T-helper 1 cell treated with Interleukin-12 subunit alpha and Interleukin-12 subunit beta and Interleukin-4 antibody, amounts not matched to agents 30 μg/mL and 1 μg/mL, for 36 hours (primary cell): ENCODE measurements around the gene OTC.
A peak's percentile ranks its signal among the peaks of the same experiment; 100 is the strongest.

Experiments
- H3K27ac Mint-ChIP-seq: one replicate; pipeline ENCODE4 v1.8.0; 2021; ENCODE audit warnings: mild to moderate bottlenecking, mixed read lengths
- H3K27me3 Mint-ChIP-seq: one replicate; pipeline ENCODE4 v1.8.0; 2021; ENCODE audit warnings: low read depth, mixed read lengths
- H3K36me3 Mint-ChIP-seq: one replicate; pipeline ENCODE4 v1.8.0; 2021; ENCODE audit warnings: low read depth, mixed read lengths
- H3K4me1 Mint-ChIP-seq: one replicate; pipeline ENCODE4 v1.8.0; 2021; ENCODE audit warnings: low read depth, mixed read lengths
- H3K4me3 Mint-ChIP-seq: one replicate; pipeline ENCODE4 v1.8.0; 2021; ENCODE audit warnings: mild to moderate bottlenecking, moderate library complexity, mixed read lengths
- H3K9me3 Mint-ChIP-seq: one replicate; pipeline ENCODE4 v1.8.0; 2021; ENCODE audit warnings: mixed read lengths

Gene OTC

GRCh38 chrX:38352362-38352761 lies at the start of gene OTC:
OTC (plus strand) TSS chrX:38352604; CDS start chrX:38352697, 93 bp downstream.
- Mint-ChIP-seq H3K4me1 (no peaks in the 10 kb centered on the region), H3K27ac (no peak within 1 kb of the TSS), H3K9me3 (no peaks in the 10 kb centered on the region), H3K4me3 (no peak within 1 kb of the TSS), H3K27me3 (peaks cover 6% of the 10 kb centered on the region), H3K36me3 (no peaks in the 10 kb centered on the region)

- Mint-ChIP-seq H3K27ac (no peak overlapping the region), H3K4me1 (no peaks in the 10 kb centered on the region), H3K27me3 (no peaks in the 10 kb centered on the region), H3K9me3 (no peaks in the 10 kb centered on the region), H3K36me3 (no peaks in the 10 kb centered on the region), H3K4me3 (no peak overlapping the region)
Observed at GRCh38 chrX:38304010-38304409, 48.4 kb upstream of the OTC start.

- no peaks in the 10 kb centered on the region for H3K27me3 Mint-ChIP-seq
- no peaks in the 10 kb centered on the region for H3K4me1 Mint-ChIP-seq
- H3K36me3 Mint-ChIP-seq = no peaks in the 10 kb centered on the region
- no peak overlapping the region for H3K4me3 Mint-ChIP-seq
- H3K9me3 Mint-ChIP-seq = no peaks in the 10 kb centered on the region
- H3K27ac Mint-ChIP-seq = no peak overlapping the region
Observed at GRCh38 chrX:38305971-38306370, 46.4 kb upstream of the OTC start.

- peaks cover 2% of the 10 kb centered on the region for H3K36me3 Mint-ChIP-seq
- no peaks in the 10 kb centered on the region for H3K27me3 Mint-ChIP-seq
- H3K9me3 Mint-ChIP-seq = no peaks in the 10 kb centered on the region
- no peak overlapping the region for H3K27ac Mint-ChIP-seq
- H3K4me3 Mint-ChIP-seq = no peak overlapping the region
- no peaks in the 10 kb centered on the region for H3K4me1 Mint-ChIP-seq
Observed at GRCh38 chrX:38311743-38312142, 40.7 kb upstream of the OTC start.

- no peaks in the 10 kb centered on the region for H3K4me1 Mint-ChIP-seq
- H3K9me3 Mint-ChIP-seq = no peaks in the 10 kb centered on the region
- no peak overlapping the region for H3K4me3 Mint-ChIP-seq
- H3K36me3 Mint-ChIP-seq = peaks cover 2% of the 10 kb centered on the region
- H3K27me3 Mint-ChIP-seq = no peaks in the 10 kb centered on the region
- no peak overlapping the region for H3K27ac Mint-ChIP-seq
Observed at GRCh38 chrX:38312436-38312835, 40.0 kb upstream of the OTC start.

- H3K4me3 Mint-ChIP-seq = no peak overlapping the region
Observed at GRCh38 chrX:38313190-38313589, 39.2 kb upstream of the OTC start.

GRCh38 chrX:38315186-38315585 lies 37.2 kb upstream of the OTC start:
- no peak overlapping the region for H3K4me3 Mint-ChIP-seq
- no peaks in the 10 kb centered on the region for H3K4me1 Mint-ChIP-seq
- H3K9me3 Mint-ChIP-seq = no peaks in the 10 kb centered on the region
- H3K36me3 Mint-ChIP-seq = peaks cover 2% of the 10 kb centered on the region
- no peak overlapping the region for H3K27ac Mint-ChIP-seq
- no peaks in the 10 kb centered on the region for H3K27me3 Mint-ChIP-seq

More at GRCh38 chrX:38313190-38313589, 39.2 kb upstream of the OTC start:
- no peaks in the 10 kb centered on the region for H3K27me3 Mint-ChIP-seq
- no peak overlapping the region for H3K27ac Mint-ChIP-seq
- no peaks in the 10 kb centered on the region for H3K9me3 Mint-ChIP-seq
- H3K36me3 Mint-ChIP-seq = peaks cover 2% of the 10 kb centered on the region
- no peaks in the 10 kb centered on the region for H3K4me1 Mint-ChIP-seq

- Mint-ChIP-seq H3K27me3 (no peaks in the 10 kb centered on the region), H3K9me3 (no peaks in the 10 kb centered on the region), H3K4me1 (no peaks in the 10 kb centered on the region), H3K27ac (no peak overlapping the region), H3K36me3 (peaks cover 2% of the 10 kb centered on the region), H3K4me3 (no peak overlapping the region)
Observed at GRCh38 chrX:38318196-38318595, 34.2 kb upstream of the OTC start.

- Mint-ChIP-seq H3K4me1 (no peaks in the 10 kb centered on the region), H3K27ac (no peak overlapping the region), H3K4me3 (no peak overlapping the region), H3K36me3 (peaks cover 2% of the 10 kb centered on the region), H3K27me3 (no peaks in the 10 kb centered on the region), H3K9me3 (no peaks in the 10 kb centered on the region)
Observed at GRCh38 chrX:38318606-38319005, 33.8 kb upstream of the OTC start.

- no peak overlapping the region for H3K27ac Mint-ChIP-seq
- no peaks in the 10 kb centered on the region for H3K9me3 Mint-ChIP-seq
- H3K36me3 Mint-ChIP-seq = no peaks in the 10 kb centered on the region
- H3K27me3 Mint-ChIP-seq = no peaks in the 10 kb centered on the region
- H3K4me1 Mint-ChIP-seq = peaks cover 4% of the 10 kb centered on the region
- no peak overlapping the region for H3K4me3 Mint-ChIP-seq
Observed at GRCh38 chrX:38320819-38321218, 31.6 kb upstream of the OTC start.

GRCh38 chrX:38326086-38326485 lies 26.3 kb upstream of the OTC start:
- Mint-ChIP-seq H3K4me3 (peak overlapping the region; percentile 93), H3K4me1 (peaks cover 14% of the 10 kb centered on the region), H3K27me3 (no peaks in the 10 kb centered on the region), H3K9me3 (no peaks in the 10 kb centered on the region), H3K27ac (no peak overlapping the region), H3K36me3 (no peaks in the 10 kb centered on the region)

GRCh38 chrX:38327007-38327774 lies 25.2 kb upstream of the OTC start, which contains the start of gene RPGR:
RPGR (minus strand) TSS chrX:38327509; CDS start chrX:38327367, 142 bp downstream.
- peak within 1 kb of the TSS; percentile 93 for H3K27ac Mint-ChIP-seq
- H3K36me3 Mint-ChIP-seq = no peaks in the 10 kb centered on the region
- H3K4me1 Mint-ChIP-seq = peaks cover 14% of the 10 kb centered on the region
- no peaks in the 10 kb centered on the region for H3K9me3 Mint-ChIP-seq
- peak within 1 kb of the TSS; percentile 93 for H3K4me3 Mint-ChIP-seq
- H3K27me3 Mint-ChIP-seq = no peaks in the 10 kb centered on the region

- Mint-ChIP-seq H3K27me3 (no peaks in the 10 kb centered on the region), H3K4me3 (peak overlapping the region; percentile 93), H3K27ac (peak overlapping the region; percentile 66), H3K9me3 (no peaks in the 10 kb centered on the region), H3K36me3 (no peaks in the 10 kb centered on the region), H3K4me1 (peaks cover 14% of the 10 kb centered on the region)
Observed at GRCh38 chrX:38327775-38328081, 24.7 kb upstream of the OTC start.

GRCh38 chrX:38332505-38332904 lies 19.9 kb upstream of the OTC start:
- H3K36me3 Mint-ChIP-seq = no peaks in the 10 kb centered on the region
- H3K27me3 Mint-ChIP-seq = no peaks in the 10 kb centered on the region
- peaks cover 4% of the 10 kb centered on the region for H3K4me1 Mint-ChIP-seq
- H3K4me3 Mint-ChIP-seq = no peak overlapping the region
- H3K27ac Mint-ChIP-seq = no peak overlapping the region
- H3K9me3 Mint-ChIP-seq = no peaks in the 10 kb centered on the region

- H3K27me3 Mint-ChIP-seq = no peaks in the 10 kb centered on the region
- H3K27ac Mint-ChIP-seq = no peak overlapping the region
- H3K4me3 Mint-ChIP-seq = no peak overlapping the region
- H3K9me3 Mint-ChIP-seq = no peaks in the 10 kb centered on the region
- H3K4me1 Mint-ChIP-seq = no peaks in the 10 kb centered on the region
- H3K36me3 Mint-ChIP-seq = no peaks in the 10 kb centered on the region
Observed at GRCh38 chrX:38335382-38335781, 17.0 kb upstream of the OTC start.
